GM12878 (cell line): ENCODE results near the gene VPS54. TPM values are rescaled to one million over a fixed set of nuclear protein-coding genes. Genes with fewer than 3 reads are reported as not detected.

ENCODE experiments used
- ATAC-seq: fragments of 200-7000 bp; cut with Tn5 transposase; 3 replicates; pipeline ENCODE4 v1.9.1; 2020; ENCODE audit warnings: mild to moderate bottlenecking, moderate library complexity
- BruUV-seq: library from RNA; stranded (reverse); fragments of 400-500 nt; replicated peaks from 2 replicates; lab custom pipeline; 2021; lab: Mats Ljungman, UMichigan
- CTCF ChIA-PET: fragments of 300-600 bp; sonication (Branson Sonifier 250); formaldehyde crosslinking; extraction: SDS; loops from one replicate; lab custom pipeline; 2021; ENCODE audit warnings: inconsistent platforms; lab: Yijun Ruan, JAX
- POLR2A ChIA-PET: fragments of 350-600 bp; formaldehyde crosslinking; extraction: SDS; loops from one replicate; lab custom pipeline; 2021; ENCODE audit warnings: inconsistent platforms; lab: Charles Lee
- RAD21 ChIA-PET: fragments of 300-600 bp; sonication (Branson Sonifier 250); formaldehyde crosslinking; loops from one replicate; lab custom pipeline; 2023; ENCODE audit warnings: antibody characterized with exemption; ENCODE audit not compliant: unreplicated experiment; lab: Charles Lee
- SMC1A ChIA-PET: fragments of 300-600 bp; sonication (Branson Sonifier 250); formaldehyde crosslinking; loops from one replicate; lab custom pipeline; 2023; ENCODE audit not compliant: unreplicated experiment, uncharacterized antibody; lab: Charles Lee
- DNase-seq: peaks from one replicate; pipeline ENCODE4 v3.0.0-alpha.2; 2011; ENCODE audit warnings: low read depth, low spot score
- FAIRE-seq: peaks from 3 replicates; lab custom pipeline; 2011; peaks lifted over from hg19 to GRCh38; lab: Jason Lieb, UNC
- H2AFZ ChIP-seq: 2 replicates; pipeline ENCODE4 v1.6.0; 2011; ENCODE audit warnings: low read depth, low read length, control low read depth; ENCODE audit not compliant: control insufficient read depth
- H3K27ac ChIP-seq: 2 replicates; pipeline ENCODE4 v1.5.1; 2011; ENCODE audit warnings: control low read depth; ENCODE audit not compliant: control insufficient read depth, insufficient read depth
- H3K27me3 ChIP-seq, 2 experiments: replicated peaks in 1 of 2; 2 replicates each; pipeline versions ENCODE4 v1.6.0 to v1.6.1; 2011; ENCODE audit warnings: low read length in 1 of 2; ENCODE audit not compliant: control insufficient read depth in 2 of 2, insufficient read depth in 2 of 2
- H3K36me3 ChIP-seq, 2 experiments: 2 replicates each; pipeline ENCODE4 v1.5.1; 2011; ENCODE audit warnings: low read length in 1 of 2; ENCODE audit not compliant: control insufficient read depth in 2 of 2, insufficient read depth in 2 of 2
- H3K4me1 ChIP-seq: 2 replicates; pipeline ENCODE4 v1.6.1; 2011; ENCODE audit warnings: mild to moderate bottlenecking, low read length, moderate library complexity, mixed read lengths; ENCODE audit not compliant: control insufficient read depth, insufficient read depth
- H3K4me2 ChIP-seq: 2 replicates; pipeline ENCODE4 v1.6.0; 2011; ENCODE audit warnings: control low read depth; ENCODE audit not compliant: control insufficient read depth, insufficient read depth
- H3K4me3 ChIP-seq: fragments of 200-600 bp; sonication (generic); 2 replicates; pipeline ENCODE4 v1.5.1; 2016
- H3K79me2 ChIP-seq: 2 replicates; pipeline ENCODE4 v1.6.0; 2011; ENCODE audit warnings: low read length; ENCODE audit not compliant: control insufficient read depth, insufficient read depth
- H3K9ac ChIP-seq: 2 replicates; pipeline ENCODE4 v1.8.0; 2011; ENCODE audit warnings: low read length, control low read depth, mixed read lengths; ENCODE audit not compliant: control insufficient read depth, insufficient read depth
- H3K9me3 ChIP-seq: replicated peaks from 3 replicates; pipeline ENCODE4 v1.5.1; 2011; ENCODE audit warnings: mild to moderate bottlenecking, low read length; ENCODE audit not compliant: control insufficient read depth, insufficient read depth
- H4K20me1 ChIP-seq: 2 replicates; pipeline ENCODE4 v1.6.0; 2011; ENCODE audit not compliant: control insufficient read depth, insufficient read depth
- ATF7 ChIP-seq: fragments of 450-650 bp; IDR thresholded peaks from 2 replicates; pipeline ENCODE4 v1.6.1; 2016; ENCODE audit warnings: low read depth, mild to moderate bottlenecking
- CHD2 ChIP-seq: IDR thresholded peaks from 2 replicates; pipeline ENCODE4 v1.6.1; 2011; ENCODE audit warnings: low read depth, low read length, improper control_type of control experiment, borderline replicate concordance
- GABPA ChIP-seq: IDR thresholded peaks from 2 replicates; pipeline ENCODE4 v1.6.1; 2014; ENCODE audit warnings: antibody characterized with exemption, low read depth, mild to moderate bottlenecking, inconsistent platforms
- NFXL1 ChIP-seq: fragments of 450-650 bp; IDR thresholded peaks from 2 replicates; pipeline ENCODE4 v1.6.1; 2017; ENCODE audit warnings: antibody characterized with exemption, mild to moderate bottlenecking, borderline replicate concordance
- NRF1 ChIP-seq: conservative IDR thresholded peaks from 2 replicates; pipeline ENCODE4 v1.6.1; 2011; ENCODE audit warnings: mild to moderate bottlenecking, low read depth, low read length, improper control_type of control experiment
- POLR2AphosphoS5 ChIP-seq: IDR thresholded peaks from 2 replicates; pipeline ENCODE4 v1.6.1; 2011; ENCODE audit warnings: mild to moderate bottlenecking, low read length, inconsistent platforms
- POU2F2 ChIP-seq: IDR thresholded peaks from 3 replicates; pipeline ENCODE4 v1.6.1; 2011; ENCODE audit warnings: low read depth, mild to moderate bottlenecking, low read length, borderline replicate concordance
- SREBF2 ChIP-seq: IDR thresholded peaks from 2 replicates; pipeline ENCODE4 v1.6.1; 2012; ENCODE audit warnings: mild to moderate bottlenecking, low read length
- TAF1 ChIP-seq: IDR thresholded peaks from 2 replicates; pipeline ENCODE4 v1.6.1; 2011; ENCODE audit warnings: mild to moderate bottlenecking, low read depth, low read length, borderline replicate concordance
- YY1 ChIP-seq: IDR thresholded peaks from 2 replicates; pipeline ENCODE4 v1.6.1; 2011; ENCODE audit warnings: low read depth, mild to moderate bottlenecking, low read length
- ZNF207 ChIP-seq: fragments of 450-650 bp; IDR thresholded peaks from 2 replicates; pipeline ENCODE4 v1.6.1; 2014; ENCODE audit warnings: antibody characterized with exemption, mild to moderate bottlenecking, borderline replicate concordance
- whole genome bisulfite sequencing: methylation state at CpG from one replicate; pipeline ENCODE4 v1.1.6; 2016; ENCODE audit warnings: low lambda C conversion rate; ENCODE audit not compliant: insufficient replicate concordance, insufficient coverage; ENCODE audit errors: missing lambda C conversion rate; 5-methylcytosine and 5-hydroxymethylcytosine counted together
- in situ Hi-C: fragments of 300-500 bp; cut with MboI; formaldehyde crosslinking; loops from 9 replicates; pipeline ENCODE4 v1.14.3; 2018; ENCODE audit warnings: mixed read lengths
- intact Hi-C: fragments of 100-400 bp; cut with micrococcal nuclease; formaldehyde crosslinking; loops from one replicate; pipeline ENCODE4 v1.14.2; 2022; ENCODE audit not compliant: unreplicated experiment
- polyA plus RNA-seq, 11 experiments: library from polyadenylated mRNA; depleted of rRNA in 4 of 11; unstranded in 6 of 11; stranded (reverse) in 5 of 11; fragments of >200 nt; fragmentation: Nextera tagmentation in 4 of 11; fragmentation: Illumina TruSeq in 1 of 11; extraction: Ambion mirVana in 4 of 11; extraction: Trizol in 1 of 11; gene quantifications; 1 replicate in 1 of 11; 2 replicates in 10 of 11; pipeline versions ENCODE4 v1.2.1 to v1.2.3, GENCODE V29; 2011 to 2016; ENCODE audit warnings: inconsistent platforms in 2 of 11, missing spikeins in 2 of 11, low read depth in 1 of 11
- total RNA-seq, 4 experiments: library from RNA; depleted of rRNA in 3 of 4; stranded (reverse); fragments of >200 nt in 3 of 4; fragmentation: Illumina TruSeq in 1 of 4; extraction: Trizol in 1 of 4; gene quantifications; 2 replicates each; pipeline versions ENCODE4 v1.2.1 to v1.2.3, GENCODE V29; 2013 to 2021
- TF ChIP-seq, protein P1 (sequence below): fragments of 450-650 bp; IDR thresholded peaks from 2 replicates; pipeline ENCODE4 v1.6.1; 2014; ENCODE audit warnings: mild to moderate bottlenecking

VPS54 gene
- total and polyA plus RNA-seq, 10 of the 15 experiments (the other 5 are each of a cell fraction or from before 2014, with no cell fraction given): 1.6 to 16.2 (median 9.3) TPM

DNA sequence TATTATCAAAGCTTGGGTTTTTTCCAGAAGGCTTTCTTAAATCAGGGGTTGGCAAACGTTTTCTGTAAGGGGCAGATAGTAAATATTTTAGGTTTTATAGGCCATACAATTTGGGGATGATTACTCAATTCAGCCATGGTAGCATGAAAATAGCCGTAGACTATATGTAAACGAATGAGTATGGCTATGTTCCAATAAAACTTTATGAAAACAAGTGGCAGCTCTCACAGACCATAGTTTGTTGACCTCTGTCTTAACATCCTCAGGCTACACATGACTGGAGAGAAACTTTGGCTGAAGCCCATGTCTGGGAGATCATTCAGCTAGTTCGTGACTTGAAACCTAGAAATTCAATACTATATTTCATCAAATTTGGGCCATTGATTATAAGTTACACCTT, 147.4 kb downstream of the VPS54 start:
- Histone ChIP-seq H4K20me1 (no peaks in the 10 kb centered on the region), H3K36me3 (peaks cover 0 to 4% of the 10 kb centered on the region in 2 experiments; a peak in 1 of 4 replicates), H3K4me1 (no peaks in the 10 kb centered on the region), H3K79me2 (no peaks in the 10 kb centered on the region; the same call in 1 of the 2 replicates)
- ChIA-PET POLR2A (no interaction called here), RAD21 (no interaction called here)
- intact Hi-C loops: no loop called here
- no peak for DNase-seq
- TF ChIP-seq YY1 (no peak), POU2F2 (no peak), NFXL1 (no peak), ZNF207 (no peak), CHD2 (no peak), ATF7 (no peak), GABPA (no peak), NRF1 (no peak), TAF1 (no peak), SREBF2 (no peak), POLR2AphosphoS5 (no peak)
- TF ChIP-seq, protein P1, sequence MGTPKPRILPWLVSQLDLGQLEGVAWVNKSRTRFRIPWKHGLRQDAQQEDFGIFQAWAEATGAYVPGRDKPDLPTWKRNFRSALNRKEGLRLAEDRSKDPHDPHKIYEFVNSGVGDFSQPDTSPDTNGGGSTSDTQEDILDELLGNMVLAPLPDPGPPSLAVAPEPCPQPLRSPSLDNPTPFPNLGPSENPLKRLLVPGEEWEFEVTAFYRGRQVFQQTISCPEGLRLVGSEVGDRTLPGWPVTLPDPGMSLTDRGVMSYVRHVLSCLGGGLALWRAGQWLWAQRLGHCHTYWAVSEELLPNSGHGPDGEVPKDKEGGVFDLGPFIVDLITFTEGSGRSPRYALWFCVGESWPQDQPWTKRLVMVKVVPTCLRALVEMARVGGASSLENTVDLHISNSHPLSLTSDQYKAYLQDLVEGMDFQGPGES: no peak
- TF ChIP-seq, all 136 proteins: peak for 0
- Histone ChIP-seq H3K4me3 (no peak overlapping the region), H3K9ac (no peak overlapping the region), H3K27me3 (no peaks in the 10 kb centered on the region), H3K9me3 (peaks cover 10% of the 10 kb centered on the region), H2AFZ (no peak overlapping the region), H3K27ac (no peak overlapping the region), H3K4me2 (no peak overlapping the region)
- no TSS peak for BruUV-seq
- in situ Hi-C loops: no loop called here
- CTCF ChIA-PET: interaction anchor here (1.0 to 1.2 kb wide), 2 partner anchors 10 to 24 kb away, joined by 3 to 5 read pairs; no protein-coding TSS in a partner anchor
- FAIRE-seq (no peak), ATAC-seq (no peak)
- 85% methylated on average over 4 of the region's 4 CpGs for WGBS
- SMC1A ChIA-PET: interaction anchor here (1.2 to 1.4 kb wide), 2 partner anchors 11 to 28 kb away, joined by 3 to 4 read pairs; no protein-coding TSS in a partner anchor
